Limb (tissue), 2 donors: ENCODE measurements around the gene TDG.

Experiments used
- DNase-seq, 2 donors: peaks; one replicate each; pipeline ENCODE4 v3.0.0-alpha.2; 2016; ENCODE audit errors: extremely low spot score in 2 of 2

Gene TDG

GRCh38 chr12:103965590-103966504 lies at the start of gene TDG:
Gene TDG (plus strand): TSS chr12:103965872. CDS start chr12:103966038, 166 bp downstream.
- DNase-seq = peak; percentile 98

GRCh38 chr12:103917873-103918272 lies 47.8 kb upstream of the TDG start:
- no peak for DNase-seq

GRCh38 chr12:103924761-103925641 lies 40.7 kb upstream of the TDG start:
- DNase-seq = no peak

- DNase-seq = no peak
Measured at GRCh38 chr12:103928682-103929045, 37.0 kb upstream of the TDG start.

- DNase-seq = peak; percentile 93 to 95
Measured at GRCh38 chr12:103929046-103929783, 36.5 kb upstream of the TDG start.

GRCh38 chr12:103929784-103930033 lies 36.0 kb upstream of the TDG start:
- no peak for DNase-seq

GRCh38 chr12:103930034-103930786 lies 35.5 kb upstream of the TDG start, which contains the start of gene HSP90B1:
Gene HSP90B1 (plus strand): TSS chr12:103930410. CDS start chr12:103930516, 106 bp downstream.
- peak; percentile 100 for DNase-seq

- DNase-seq = no peak
Measured at GRCh38 chr12:103930787-103931735, 34.6 kb upstream of the TDG start.

GRCh38 chr12:103933237-103933636 lies 32.4 kb upstream of the TDG start:
- DNase-seq = no peak

- no peak for DNase-seq
Measured at GRCh38 chr12:103936679-103937078, 29.0 kb upstream of the TDG start.

- no peak for DNase-seq
Measured at GRCh38 chr12:103944964-103945363, 20.7 kb upstream of the TDG start.

- DNase-seq = no peak
Measured at GRCh38 chr12:103947871-103948555, 17.7 kb upstream of the TDG start.

- DNase-seq = no peak
Measured at GRCh38 chr12:103948746-103949406, 16.8 kb upstream of the TDG start.

- no peak for DNase-seq
Measured at GRCh38 chr12:103952497-103952896, 13.2 kb upstream of the TDG start.

- DNase-seq = no peak
Measured at GRCh38 chr12:103955811-103956508, 9.7 kb upstream of the TDG start.

GRCh38 chr12:103956509-103957027 lies 9.1 kb upstream of the TDG start:
- DNase-seq = no peak

- no peak for DNase-seq
Measured at GRCh38 chr12:103957865-103958388, 7.7 kb upstream of the TDG start.

- no peak for DNase-seq
Measured at GRCh38 chr12:103958621-103959020, 7.1 kb upstream of the TDG start.
